Measurements from ENCODE around the gene LRCH2.
"Not testable (repeated sequence)": the region's sequence is repeated elsewhere in the genome, so short reads cannot be mapped to it uniquely, and the experiment has no call there.

The LRCH2 gene

DNA sequence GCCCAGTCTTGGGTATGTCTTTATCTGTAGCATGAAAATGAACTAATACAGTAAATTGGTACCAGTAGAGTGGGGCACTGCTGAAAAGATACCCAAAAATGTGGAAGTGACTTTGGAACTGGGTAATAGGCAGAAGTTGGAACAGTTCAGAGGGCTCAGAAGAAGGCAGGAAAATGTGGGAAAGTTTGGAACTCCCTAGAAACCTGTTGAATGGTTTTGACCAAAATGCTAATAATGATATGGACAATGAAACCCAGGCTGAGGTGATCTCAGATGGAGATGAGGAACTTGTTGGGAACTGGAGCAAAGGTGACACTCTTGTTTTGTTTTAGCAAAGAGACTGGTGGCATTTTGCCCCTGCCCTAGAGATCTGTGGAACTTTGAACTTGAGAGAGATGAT is 24.3 kb downstream of the LRCH2 start:
- not testable (repeated sequence) for DNase-seq

DNA sequence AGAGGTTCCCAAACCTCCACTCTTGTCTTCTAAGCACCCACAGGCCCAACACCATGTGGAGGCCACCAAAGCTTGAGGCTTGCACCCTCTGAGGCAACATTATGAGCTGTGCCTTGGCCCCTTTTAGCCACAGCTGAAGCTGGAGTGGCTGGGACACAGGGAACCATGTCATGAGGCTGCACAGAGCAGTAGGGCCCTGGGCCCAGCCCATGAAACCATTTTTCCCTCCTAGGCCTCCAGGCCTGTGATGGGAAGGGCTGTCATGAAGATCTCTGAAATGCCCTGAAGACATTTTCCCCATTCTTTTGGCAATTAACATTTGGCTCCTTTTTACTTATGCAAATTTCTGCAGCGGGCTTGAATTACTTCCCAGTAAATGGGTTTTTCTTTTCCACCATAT is 29.9 kb downstream of the LRCH2 start:
- no peak for DNase-seq

DNA sequence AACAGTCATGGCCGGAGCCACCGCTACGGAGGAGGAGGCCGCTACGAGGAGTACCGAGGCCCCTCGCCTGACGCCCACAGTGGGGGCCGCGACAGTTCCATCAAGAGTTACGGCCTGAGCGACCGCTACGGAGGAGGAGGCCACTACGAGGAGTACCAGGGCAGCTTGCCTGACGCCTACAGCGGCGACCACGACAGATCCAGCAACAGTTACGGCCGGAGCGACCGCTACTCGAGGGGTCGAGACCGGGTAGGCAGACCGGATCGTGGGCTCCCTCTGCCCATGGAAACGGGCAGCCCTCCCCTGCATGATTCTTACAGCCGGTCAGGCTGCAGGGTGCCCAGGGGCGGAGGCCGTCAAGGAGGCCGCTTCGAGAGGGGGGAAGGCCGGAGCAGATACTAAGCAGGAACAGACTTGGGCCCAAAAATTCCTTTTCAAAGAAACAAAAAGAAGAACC is 41.6 kb downstream of the LRCH2 start:
- DNase-seq, result no peak

DNA sequence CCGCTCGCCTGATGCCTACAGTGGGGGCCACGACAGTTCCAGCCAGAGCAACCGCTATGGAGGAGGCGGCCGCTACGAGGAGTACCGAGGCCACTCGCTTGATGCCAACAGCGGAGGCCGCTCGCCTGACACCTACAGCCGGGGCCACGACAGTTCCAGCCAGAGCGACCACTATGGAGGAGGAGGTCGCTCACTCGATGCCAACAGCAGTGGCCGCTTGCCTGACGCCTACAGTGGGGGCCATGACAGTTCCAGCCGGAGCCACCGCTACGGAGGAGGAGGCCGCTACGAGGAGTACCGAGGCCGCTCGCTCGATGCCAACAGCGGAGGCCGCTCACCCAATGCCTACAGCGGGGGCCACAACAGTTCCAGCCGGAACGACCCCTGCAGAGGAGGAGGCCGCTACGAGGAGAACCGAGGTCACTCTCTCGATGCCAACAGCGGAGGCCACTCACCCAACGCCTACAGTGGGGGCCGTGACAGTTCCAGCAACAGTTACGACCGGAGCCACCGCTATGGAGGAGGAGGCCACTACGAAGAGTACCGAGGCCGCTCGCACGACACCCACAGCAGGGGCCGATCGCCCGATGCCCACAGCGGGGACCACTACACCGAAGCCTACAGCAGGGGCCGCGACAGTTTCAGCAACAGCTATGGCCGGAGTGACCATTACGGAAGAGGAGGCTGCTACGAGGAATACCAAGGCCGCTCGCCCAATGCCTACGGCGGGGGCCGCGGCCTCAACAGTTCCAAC is 42.2 kb downstream of the LRCH2 start:
- DNase-seq, result no peak

DNA sequence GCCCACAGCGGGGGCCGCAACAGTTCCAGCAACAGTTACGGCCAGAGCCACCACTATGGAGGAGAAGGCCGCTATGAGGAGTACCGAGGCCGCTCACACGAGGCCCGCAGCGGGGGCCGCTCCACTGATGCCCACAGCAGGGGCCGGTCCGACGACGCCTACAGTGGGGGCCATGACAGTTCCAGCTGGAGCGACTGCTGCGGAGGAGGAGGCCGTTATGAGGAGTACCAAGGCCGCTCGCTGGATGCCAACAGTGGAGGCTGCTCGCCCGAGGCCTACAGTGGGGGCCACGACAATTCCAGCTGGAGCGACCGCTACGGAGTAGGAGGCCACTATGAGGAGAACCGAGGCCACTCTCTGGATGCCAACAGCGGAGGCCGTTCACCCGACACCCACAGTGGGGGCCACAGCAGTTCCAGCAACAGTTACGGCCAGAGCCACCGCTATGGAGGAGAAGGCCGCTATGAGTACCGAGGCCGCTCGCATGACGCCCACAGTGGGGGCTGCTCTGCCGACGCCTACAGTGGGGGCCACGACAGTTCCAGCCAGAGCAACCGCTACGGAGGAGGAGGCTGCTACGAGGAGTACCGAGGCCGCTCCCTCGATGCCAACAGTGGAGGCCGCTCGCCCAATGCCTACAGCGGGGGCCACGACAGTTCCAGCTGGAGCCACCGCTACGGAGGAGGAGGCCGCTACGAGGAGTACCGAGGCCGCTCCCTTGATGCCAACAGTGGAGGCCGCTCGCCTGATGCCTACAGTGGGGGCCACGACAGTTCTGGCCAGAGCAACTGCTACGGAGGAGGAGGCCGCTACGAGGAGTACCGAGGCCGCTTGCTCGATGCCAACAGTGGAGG is 43.0 kb downstream of the LRCH2 start:
- DNase-seq, result no peak

DNA sequence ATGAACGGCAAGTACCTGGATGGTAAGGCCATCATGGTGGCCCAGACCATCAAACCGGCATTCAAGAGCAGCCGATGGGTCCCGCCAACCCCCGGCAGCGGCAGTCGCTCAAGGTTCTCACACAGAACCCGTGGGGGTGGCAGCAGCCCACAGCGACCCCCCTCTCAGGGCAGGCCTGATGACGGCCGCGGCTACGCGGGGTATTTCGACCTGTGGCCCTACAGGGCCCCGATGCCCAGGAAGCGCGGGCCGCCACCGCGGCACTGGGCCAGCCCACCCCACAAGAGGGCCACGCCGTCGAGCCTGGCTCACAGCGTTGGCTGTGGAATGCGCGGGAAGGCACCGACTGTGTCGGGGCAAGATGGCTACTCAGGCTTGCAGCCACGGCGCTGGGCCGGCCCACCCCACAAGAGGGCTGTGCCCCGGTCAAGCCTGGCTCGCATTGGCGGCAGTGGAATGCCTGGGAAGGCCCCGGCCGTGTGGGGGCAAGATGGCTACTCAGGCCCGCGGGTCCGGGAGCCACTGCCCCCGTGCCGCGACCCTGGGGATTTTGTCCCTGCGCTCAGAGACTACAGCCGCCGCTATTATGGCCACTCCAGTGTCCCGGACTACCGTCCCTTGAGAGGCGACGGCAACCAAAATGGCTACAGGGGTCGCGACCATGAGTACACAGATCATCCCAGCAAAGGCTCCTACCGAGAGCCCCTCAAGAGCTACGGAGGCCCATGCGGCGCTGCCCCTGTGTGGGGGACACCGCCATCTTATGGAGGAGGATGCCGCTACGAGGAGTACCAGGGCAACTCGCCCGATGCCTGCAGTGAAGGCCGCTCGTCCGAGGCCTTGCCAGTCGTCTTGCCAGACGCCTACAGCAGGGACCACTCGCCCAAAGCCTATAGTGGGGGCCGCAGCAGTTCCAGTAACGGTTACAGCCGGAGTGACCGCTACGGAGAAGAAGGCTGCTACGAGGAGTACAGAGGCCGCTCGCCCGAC is 44.0 kb downstream of the LRCH2 start:
- no peak for DNase-seq

DNA sequence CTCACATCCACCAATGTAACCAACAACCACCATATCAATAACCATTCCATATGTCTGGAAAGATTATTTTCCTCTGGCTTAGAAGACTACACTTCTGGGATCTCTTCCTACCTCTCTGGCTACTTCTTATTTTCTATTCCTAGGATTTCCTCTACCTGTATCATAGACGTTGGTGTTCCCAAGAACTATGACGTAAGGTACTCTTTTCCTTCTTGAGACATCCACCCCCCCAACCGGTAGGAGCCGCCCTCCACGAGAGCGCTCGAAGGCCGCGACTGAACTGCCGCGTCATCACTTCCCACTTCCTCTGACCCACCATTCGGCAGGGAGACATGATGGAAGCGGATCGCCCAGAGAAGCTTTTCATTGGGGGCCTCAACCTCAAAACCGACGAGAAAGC is 44.8 kb downstream of the LRCH2 start, which contains the start of gene RBMXL3:
TSS of gene RBMXL3 (plus strand) at position 301 of the 400 bp plus-strand sequence. CDS start at position 333, 32 bp downstream.
- no peak for DNase-seq

DNA sequence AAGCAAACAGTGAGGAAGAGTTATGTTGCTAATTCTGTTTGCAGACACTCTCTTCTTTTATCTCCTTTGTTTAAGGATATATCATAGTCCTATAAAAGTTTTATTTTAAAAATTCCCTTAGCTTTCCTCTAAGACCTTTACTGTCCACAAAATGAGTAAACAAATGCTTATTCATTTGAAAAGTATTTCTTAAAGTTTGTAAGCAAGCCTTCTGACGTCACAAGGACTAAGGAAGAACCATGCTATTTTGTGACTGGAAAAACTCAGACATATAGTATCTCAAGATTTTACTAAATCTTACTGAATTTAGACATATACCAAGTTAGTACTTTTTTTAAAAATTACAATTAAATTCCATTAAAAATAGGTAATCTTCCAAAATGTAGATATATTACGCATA is 49.9 kb downstream of the LRCH2 start:
- DNase-seq, result no peak

DNA sequence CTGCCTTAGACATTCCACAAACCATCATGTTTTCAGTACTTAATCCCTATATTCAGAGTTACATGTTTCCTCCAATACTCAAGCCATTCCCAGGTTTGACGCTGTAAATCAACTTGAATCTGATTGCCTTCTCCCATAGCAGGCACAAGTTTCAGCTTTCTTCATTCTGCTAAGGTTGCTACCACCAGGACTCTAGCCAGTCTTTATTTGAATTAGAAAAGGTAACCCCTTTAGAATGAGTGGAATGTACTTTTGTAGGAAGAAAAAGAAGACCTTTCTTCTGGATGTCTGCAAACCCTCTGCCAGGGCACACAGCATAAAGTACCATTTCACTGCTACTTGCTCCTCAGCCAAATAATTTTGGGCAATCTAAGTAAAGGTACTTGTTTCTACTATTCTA is 55.4 kb downstream of the LRCH2 start:
- no peak for DNase-seq

DNA sequence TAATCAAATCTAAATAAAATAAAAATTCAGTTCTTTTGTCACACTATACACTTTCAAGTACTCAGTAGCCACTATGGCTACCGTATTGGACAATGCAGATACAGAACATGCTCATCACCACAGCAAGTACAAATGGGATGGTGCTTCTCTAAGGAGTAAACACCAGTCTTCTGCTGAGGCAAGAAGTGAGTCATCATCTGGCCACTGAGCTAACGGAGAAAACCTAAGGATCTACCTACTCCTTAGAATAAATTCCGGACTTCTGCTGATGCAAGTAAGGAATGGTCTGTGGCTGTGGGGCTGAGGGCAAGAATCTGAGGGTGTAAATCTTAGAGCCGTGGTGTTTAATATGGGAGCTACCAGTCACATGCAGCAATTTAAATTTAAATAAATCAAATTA is 56.0 kb downstream of the LRCH2 start:
- DNase-seq, result no peak

DNA sequence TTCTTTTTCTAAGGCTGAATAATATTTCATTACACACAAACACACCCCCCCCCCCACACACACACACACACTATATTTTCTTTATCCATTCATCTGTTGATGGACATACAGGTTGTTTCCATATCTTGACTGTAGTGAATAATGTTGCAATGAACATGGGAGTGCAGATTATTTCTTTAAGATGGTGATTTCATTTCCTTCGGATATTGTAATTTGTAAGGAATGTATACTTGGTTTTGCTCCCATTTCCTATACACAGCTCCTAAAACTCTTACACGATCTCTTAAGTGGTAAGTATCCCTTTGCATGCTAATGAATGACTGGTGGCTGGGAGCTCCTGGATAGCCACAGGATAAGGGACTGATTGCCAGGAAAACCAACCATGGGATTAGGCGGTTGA is 59.3 kb downstream of the LRCH2 start:
- DNase-seq, result no peak

DNA sequence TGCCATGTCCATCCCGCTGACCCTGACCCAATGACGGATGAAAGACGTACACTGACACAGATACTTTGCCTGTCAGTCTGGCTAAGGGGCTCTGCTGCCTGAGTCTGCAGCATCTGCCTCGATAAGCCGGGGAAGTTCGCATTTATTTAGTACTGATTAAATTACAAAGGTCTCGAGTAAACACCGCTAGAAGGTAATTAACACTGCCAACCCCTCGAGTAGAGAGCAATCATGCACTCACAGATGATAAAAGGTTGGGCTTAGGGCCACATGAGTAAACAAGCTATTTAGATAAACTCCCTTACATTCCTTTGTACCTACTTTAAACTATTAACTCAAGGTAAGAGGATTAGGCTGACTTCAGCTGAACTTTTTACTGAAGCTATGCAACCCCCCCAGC is 60.7 kb downstream of the LRCH2 start:
- DNase-seq, result no peak

DNA sequence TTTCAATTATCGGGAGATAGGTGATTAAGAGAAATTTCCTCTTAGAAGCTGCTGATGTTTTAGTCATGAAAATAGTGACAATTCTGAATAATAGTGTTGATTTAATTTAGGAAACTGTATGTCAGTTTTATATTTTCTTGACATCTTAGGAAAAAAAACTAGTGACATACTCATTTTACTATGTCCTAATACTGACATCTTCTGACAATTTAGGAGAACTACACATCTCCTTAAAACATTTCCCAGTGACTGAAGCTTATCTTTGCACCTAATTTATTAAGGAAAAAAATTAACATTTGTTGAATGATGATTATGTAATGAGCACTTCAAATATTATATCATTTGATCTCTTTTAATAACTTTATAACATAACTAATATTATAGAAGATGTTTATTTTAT is 86.7 kb downstream of the LRCH2 start:
- no peak for DNase-seq

DNA sequence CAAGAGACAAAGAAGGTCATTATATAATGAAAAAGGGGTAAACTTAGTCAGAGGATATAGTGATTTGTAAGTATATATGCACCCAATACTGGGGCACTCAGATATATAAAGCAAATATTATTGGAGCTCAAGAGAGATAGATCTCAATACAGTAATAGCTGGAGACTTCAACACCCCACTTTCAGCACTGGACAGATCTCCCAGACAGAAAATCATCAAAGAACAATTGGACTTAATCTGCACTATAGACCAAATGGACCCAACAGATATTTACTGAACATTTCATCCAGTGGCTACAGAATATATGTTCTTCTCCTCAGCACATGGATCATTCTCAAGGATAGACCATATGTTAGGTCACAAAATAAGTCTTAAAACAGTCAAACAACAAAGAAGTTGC is 91.8 kb downstream of the LRCH2 start:
- no peak for DNase-seq

DNA sequence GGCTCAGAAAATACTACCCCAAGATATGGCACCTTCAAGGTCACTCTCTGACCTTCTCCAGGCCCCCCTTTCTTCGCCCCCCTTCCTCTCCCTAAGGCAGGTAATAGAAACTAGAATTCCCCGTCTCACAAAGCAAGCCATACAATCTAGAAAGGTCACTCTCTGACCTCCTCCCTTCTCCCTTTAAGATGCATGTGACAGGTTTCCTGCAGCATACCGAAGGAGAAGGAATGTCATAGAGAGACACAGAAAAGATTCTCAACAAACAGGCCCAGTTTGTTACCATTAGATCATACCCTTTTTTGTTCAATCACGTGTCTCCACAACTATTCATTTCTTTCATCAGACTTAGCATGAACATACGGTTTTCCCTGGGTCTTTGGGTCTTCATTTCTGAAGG is 95.9 kb downstream of the LRCH2 start:
- no peak for DNase-seq

DNA sequence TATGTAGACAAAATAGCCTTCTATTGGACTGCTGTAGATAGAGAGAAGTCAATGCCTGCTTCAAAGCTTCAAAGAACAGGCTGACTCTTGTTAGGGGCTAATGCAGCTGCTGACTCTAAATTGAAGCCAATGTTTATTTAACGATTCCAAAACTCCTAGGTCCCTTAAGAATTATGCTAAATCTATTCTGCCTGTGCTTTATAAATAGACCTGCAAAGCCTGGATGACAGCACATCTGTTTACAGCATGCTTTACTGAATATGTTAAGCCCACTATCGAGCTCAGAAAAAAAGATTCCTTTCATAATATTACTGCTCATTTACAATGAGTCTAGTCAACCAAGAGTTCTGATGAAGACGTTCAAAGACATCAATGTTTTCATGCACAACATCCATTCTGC is 99.5 kb downstream of the LRCH2 start:
- no peak for DNase-seq

DNA sequence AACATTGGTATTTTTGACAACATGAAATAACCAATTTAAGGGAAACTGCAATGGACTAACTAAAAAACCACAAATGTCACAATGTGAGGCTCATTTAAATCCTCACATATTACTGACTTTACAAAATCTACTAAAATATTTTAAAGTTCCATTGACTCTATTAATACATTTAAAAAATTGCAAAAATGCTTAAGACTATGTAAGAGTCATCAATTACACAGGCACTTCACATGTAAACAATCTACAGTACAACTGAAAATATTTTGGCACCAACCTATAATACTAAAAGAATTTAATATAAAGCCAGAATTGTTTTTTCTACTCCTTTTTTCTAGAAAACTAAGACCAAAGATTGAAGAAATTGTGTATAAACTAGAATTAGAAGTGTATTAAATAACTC is 121.5 kb downstream of the LRCH2 start:
- no peak for DNase-seq

DNA sequence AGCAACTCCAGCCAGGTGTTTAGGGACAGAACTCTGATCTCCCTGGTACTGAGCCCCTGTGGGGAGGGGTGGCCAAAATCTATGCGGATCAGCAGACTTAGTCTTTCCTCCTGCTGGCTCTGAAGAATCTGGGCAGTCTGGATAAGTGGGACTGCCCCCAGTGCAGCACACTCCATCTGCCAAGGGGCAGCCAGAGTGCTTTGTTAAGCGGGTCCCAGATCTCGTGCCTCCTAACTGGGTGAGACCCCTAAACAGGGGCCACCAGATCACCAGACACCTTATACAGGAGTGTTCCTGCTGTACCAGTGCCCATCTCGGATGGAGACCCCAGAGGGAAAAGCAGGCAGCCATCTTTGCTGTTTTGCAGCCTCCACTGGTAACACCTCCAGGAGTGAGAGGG is 135.0 kb downstream of the LRCH2 start:
- DNase-seq, result no peak

DNA sequence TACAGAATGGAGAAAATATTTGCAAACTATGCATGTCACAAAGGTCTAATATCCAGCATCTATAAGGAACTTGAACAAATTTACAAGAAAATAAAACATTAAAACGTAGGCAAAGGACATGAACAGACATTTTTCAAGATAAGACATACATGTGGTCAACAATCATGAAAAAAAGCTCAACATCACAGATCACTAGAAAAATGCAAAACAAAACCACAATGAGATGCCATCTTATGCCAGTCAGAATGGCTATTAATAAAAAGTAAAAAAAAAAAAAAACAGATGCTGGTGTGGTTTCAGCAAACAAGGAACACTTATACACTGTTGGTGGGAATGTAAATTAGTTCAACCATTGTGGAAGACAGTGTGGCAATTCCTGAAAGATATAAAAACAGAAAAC is 140.7 kb downstream of the LRCH2 start:
- DNase-seq, result no peak

DNA sequence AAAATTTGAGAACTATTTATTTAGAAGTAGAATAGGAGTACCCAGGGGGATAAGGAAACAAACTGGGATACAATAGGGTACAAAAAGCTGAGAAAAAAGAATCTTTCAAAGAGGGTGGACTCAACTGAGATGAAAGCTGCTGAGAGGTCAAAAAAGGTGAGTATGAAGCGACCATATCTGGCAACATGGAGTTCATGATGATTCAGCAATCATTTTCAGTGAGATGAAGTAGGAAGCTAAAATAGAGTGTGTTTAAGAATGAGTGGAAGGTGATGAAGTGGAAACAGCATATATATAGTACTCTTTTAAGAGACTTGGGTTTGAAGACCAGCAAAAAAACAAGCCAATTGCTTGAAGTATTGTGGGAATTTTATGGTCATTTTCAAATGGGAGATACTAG is 144.5 kb downstream of the LRCH2 start:
- DNase-seq, result no peak

DNA sequence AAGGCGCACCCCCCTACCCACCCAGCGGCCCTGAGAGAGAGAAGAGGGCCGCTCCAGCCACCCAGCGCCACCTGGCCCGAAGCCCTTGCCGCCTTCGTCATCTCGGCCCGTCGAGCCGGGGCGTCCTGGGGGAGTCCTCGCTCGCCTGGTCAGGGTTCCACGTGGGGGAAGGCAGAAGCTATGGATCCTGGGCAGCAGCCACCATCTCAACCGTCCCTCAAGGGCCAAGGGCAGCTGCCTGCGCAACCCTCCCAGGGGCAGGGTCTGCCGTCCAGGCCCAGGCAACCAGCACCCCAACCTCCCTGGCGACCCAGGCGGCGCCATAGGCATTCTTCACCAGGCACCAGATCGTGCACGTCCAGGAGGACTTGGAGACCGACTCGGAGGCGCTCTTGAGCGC is 165.0 kb downstream of the LRCH2 start:
- no peak for DNase-seq

DNA sequence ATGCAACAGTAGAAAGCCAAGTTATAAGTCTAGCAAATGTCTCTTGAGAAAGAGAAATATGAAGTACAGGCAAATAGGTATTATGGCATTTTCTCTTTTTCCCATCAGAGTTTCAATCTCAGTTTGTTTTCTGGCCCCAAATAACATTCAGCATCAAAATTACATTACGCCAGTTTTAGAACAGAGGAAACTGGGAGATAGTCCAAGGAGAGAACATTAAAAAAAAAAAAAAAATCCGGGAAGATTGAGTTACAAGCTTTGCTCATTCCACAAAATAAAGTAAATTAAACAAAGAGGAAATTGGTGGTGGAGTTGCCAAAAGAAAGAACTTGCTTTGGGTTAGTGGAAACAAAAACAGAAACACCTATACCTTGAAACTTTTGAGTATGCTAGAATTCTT is 166.1 kb downstream of the LRCH2 start:
- DNase-seq, result no peak

DNA sequence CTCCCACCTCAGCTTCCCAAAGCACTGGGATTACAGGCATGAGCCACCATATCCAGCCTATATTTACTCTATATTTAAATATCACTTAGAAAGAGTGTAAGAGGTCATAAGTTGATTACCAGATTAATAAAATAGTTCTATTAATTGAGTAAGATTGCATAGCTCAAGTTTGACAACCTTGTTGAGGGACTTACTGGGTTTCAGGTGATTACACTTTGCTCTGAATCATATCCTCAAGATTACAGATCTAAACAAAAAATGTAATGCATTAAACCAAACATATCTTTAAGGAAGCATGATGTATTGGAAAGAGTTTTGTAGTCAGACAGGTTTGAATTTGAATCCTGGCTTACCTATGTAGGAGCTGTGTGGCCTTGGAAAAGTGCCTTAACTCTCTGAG is 168.6 kb downstream of the LRCH2 start:
- DNase-seq, result no peak

Measured in T1000 (cell line).